ENCODE measurements around the gene PPP1R13L.

DNA sequence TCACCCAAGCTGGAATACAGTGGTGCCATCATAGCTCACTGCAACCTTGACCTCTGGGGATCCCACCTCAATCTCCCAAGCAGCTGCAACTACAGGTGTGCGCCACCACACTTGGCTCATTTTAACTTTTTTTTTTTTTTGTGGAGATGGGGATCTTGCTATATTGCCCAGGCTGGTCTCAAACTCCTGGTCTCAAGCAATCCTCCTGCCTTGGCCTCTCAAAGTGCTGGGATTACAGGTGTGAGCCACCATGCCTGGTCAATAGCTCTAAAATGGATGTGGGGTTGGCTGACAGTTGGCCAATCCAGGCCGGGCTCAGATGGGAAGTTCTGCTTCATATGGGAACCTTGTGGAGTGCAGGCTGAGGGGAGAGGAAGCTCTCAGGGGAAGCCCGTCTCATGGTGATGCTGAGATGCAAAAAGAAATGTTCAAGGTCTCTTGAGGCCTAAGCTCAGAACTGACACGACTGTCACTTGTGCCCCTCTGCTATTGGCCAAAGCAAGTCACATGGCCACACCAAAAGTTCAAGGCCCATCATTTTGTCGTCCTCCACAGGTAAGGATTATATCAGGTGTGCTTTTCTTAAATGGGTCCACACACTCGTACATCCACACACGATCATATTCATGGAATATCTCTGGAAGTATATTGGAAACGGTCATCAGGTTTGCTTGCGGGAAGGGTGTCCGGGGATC lies 71.1 kb downstream of the PPP1R13L start:
- TF ChIP-seq, protein P1, sequence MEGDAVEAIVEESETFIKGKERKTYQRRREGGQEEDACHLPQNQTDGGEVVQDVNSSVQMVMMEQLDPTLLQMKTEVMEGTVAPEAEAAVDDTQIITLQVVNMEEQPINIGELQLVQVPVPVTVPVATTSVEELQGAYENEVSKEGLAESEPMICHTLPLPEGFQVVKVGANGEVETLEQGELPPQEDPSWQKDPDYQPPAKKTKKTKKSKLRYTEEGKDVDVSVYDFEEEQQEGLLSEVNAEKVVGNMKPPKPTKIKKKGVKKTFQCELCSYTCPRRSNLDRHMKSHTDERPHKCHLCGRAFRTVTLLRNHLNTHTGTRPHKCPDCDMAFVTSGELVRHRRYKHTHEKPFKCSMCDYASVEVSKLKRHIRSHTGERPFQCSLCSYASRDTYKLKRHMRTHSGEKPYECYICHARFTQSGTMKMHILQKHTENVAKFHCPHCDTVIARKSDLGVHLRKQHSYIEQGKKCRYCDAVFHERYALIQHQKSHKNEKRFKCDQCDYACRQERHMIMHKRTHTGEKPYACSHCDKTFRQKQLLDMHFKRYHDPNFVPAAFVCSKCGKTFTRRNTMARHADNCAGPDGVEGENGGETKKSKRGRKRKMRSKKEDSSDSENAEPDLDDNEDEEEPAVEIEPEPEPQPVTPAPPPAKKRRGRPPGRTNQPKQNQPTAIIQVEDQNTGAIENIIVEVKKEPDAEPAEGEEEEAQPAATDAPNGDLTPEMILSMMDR (conservative IDR thresholded peaks at IDR 0.05; ENCODE audit: low read length), result no peak
- no peak for TF ChIP-seq EZH2phosphoT487 (IDR thresholded peaks at IDR 0.05; ENCODE audit: borderline replicate concordance, low read depth, low read length)

Measured in OCI-LY7 (cell line).